GM21367 (cell line): ENCODE measurements around the gene TEX22.
A peak's percentile ranks its signal among the peaks of the same experiment; 100 is the strongest.
"Not testable (repeated sequence)": the region's sequence is repeated elsewhere in the genome, so short reads cannot be mapped to it uniquely, and the experiment has no call there.

Experiments used
- ATAC-seq: cut with Tn5 transposase; IDR thresholded peaks from one replicate; pipeline ENCODE4 v1.9.1; 2021; ENCODE audit not compliant: unreplicated experiment

Gene TEX22, protein sequence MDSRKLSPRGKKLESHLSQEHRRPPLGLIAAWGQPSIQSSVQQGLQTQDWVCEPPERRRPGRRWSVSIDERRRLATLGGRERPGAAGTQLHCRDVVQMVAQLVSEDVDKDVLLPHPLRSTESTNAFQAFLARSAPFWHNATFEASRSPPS

GRCh38 chr14:105398044-105398725 lies at the start of gene TEX22:
Gene TEX22, plus strand, starts transcription at chr14:105398538. Its CDS starts 803 bp downstream, at chr14:105399341.
- peak; percentile 62 for ATAC-seq

DNA sequence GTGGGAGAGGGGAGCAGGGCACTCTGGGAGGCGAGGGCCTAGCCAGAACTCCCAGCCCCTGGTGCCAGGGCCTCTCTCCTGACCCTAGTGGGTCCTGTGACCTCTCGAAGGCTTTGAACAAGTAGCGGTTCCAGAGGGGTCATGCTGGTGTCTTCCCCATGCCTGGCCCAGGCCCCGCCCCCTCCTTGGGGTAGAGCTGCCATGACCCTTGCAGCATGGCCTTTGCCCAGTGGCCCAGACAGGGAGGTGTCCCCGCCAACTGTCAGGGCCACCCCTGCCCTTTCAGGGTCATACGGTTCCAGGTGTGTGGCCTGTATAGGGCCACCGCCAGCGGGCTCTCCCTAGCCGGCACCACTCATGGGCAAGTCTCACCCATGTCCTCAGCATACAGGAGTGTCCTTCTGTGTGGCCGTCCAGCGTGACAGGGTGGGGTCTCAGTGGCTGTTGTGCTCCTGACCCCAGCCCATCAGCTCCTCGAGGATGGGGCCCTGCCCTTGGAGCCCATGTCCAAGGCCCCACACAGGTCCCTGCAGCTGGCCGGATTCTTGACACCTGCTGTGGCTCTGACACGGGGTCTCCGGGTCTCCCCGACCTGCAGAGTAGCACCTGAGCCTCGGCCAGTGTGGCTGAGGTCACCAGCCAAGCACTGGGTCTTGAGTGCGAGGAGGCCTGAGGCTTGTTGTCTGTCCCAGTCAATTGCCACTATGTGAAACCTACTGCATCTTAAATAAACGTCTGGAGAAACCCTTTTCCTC lies 49.2 kb upstream of the TEX22 start:
- no peak for ATAC-seq

DNA sequence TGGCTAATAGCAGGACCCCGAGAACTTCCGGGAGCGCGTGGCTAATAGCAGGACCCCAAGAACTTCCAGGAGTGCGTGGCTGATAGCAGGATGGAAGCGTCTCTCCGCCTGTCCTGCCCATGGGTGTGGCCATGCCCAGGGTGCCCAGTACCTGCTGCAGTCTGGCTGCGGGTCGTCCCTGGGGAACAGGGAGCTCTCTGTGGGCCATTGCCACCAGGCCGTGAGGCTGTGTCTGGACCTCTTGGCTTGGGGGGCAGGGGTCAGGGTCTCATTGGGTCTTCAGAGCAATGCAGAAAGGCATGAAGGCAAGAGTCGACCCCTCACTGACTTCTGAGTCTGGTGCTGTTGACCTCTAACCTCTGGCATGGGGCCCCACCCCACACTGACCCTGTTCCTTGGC lies 48.3 kb upstream of the TEX22 start:
- no peak for ATAC-seq

DNA sequence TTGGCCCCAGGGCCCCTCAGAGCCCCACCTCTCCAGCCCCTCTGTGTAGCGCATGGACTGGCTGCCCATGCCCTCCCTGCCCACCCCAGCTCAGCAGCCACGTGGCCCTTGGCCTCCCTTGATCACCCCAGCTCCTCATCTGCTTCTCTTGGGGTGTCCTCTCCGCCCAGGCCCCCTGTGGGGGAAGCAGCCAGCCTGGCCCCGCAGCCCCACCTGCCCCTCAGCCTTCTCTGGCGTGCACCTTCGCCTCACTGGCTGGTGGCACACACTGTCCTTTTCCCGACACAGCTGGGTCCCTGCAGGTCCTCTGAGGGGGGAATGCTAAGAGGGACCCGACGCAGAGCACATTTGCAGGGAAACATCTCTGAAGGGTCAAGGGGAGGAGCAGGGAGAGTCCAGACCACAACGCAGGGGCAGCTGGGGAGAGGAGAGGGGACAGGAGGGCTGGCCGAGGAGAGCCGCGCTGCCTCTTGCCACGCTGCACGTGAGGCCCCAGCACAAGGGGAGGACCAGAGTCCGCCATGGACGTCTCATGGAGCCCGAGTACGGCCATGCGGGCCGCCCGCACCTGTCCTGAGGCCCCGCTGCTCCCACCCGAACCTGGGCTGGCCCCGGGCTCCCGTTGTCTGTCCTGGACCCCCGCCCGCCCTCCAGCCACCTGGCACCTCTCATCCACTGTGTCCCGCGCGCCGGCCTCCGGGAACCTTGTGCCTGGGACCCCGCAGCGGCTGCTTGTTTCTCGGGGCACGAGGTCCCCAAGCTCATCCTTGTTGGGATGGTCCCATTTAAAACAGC lies 47.7 kb upstream of the TEX22 start:
- no peak for ATAC-seq

DNA sequence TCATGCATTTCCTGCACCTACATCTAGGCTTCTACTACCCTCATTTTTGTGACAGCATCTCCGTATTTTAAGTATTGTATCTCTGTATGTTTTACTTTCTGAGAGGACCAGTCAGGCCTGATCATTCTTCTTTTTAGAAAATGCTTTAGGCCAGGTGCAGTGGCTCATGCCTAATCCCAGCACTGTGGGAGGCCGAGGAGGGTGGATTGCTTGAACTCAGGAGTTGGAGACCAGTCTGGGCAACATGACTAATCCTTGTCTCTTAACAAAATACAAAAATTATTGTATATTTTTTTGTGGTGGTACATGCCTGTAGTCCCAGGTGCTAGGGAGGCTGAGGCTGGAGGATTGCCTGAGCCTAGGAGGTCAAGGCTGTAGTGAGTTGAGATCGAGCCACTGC lies 46.9 kb upstream of the TEX22 start:
- no peak for ATAC-seq

DNA sequence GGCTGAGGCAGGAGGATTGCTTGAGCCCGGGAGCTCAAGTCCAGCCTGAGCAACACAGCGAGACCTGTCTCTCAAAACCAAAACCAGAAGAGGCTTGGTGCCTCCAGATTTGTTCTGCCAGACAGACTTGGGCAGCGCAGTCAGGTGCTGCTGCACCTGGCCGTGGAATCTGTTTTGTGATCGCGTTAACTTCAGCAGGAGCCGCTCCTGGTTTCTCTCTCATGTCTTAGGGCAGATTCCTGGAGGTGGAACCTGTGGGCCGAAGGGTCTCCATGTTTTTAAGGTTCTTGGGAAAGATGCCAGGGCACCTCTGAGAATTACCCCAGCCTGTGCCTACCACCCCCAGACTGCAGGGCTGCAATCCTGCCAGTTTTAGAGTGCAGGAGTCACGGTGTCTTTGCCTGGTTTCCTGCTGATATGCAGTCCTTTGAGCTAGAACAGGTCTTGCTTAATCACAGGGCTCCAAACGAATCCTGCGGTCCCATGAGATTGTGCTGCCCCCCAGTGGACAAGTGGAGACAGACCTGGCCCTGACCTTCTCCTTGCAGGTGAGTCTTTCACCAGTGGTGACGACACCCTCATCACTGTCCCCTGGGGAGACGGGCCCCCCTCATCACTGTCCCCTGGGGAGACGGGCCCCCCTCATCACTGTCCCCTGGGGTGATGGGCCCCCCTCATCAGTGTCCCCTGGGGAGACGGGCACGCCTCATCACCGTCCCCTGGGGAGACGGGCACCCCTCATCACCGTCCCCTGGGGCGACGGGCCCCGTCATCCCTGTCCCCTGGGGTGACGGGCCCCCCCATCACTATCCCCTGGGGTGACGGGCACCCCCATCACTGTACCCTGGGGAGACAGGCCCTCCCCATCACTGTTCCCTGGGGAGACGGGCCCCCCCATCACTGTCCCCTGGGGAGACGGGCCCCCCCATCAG lies 46.2 kb upstream of the TEX22 start:
- ATAC-seq: peak; percentile 58

GRCh38 chr14:105353136-105353535 lies 45.2 kb upstream of the TEX22 start:
- no peak for ATAC-seq

GRCh38 chr14:105354541-105354940 lies 43.8 kb upstream of the TEX22 start:
- no peak for ATAC-seq

- ATAC-seq: no peak
Measured at GRCh38 chr14:105355049-105355575, 43.2 kb upstream of the TEX22 start.

- ATAC-seq: no peak
Measured at GRCh38 chr14:105355850-105356604, 42.3 kb upstream of the TEX22 start.

DNA sequence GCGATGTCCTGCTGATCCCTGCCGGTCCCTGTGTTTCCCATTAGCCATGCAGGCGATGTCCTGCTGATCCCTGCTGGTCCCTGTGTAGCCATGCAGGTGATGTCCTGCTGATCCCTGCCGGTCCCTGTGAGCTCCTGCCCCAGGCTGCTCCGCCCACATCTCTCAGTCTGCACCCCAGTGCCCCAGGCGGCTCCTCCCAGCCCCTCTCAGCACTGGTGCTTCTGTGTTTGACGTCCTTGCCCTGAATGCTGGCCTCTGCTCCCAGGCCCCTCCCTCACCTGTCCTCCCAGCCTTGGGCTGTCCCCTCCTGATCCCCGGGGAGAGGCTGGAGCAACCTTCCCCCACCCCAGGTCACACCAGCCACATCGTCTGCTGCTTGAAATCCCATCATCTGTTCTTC lies 41.4 kb upstream of the TEX22 start:
- ATAC-seq: no peak

GRCh38 chr14:105357626-105358025 lies 40.7 kb upstream of the TEX22 start:
- no peak for ATAC-seq

DNA sequence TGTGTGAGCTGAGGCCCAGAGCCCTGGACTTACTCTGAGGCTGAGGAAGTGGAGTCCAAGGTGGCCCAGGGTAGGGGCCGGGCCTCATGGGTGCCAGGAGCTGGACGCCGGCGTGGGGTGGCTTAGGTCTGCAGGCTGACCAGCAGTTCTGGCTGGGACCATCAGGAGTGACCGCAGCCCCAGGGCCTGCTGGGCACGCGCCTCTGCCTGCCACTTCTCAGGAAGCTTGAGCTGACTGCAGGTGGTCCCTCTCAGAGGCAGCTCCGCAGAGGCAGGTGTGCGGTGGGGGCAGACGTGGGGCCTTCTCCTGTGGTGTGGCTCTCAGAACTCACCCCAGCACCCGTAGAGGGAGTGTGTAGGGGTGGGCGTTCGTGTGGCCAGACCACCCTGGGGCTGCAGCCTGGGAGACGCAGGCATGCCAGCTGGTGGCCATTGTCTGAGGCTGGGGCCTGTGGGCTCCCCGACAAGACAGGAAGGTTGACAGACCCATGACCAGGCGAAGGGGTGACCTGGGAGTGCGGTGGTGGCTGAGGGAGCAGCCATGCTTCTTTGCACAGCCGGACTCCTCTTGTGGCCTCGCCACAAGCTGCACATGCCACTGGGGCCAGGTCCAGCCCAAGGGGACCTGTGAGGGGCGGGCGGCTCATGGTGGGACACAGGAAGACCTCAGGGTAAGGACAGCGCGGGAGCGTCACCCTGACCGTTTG lies 40.0 kb upstream of the TEX22 start:
- no peak for ATAC-seq

DNA sequence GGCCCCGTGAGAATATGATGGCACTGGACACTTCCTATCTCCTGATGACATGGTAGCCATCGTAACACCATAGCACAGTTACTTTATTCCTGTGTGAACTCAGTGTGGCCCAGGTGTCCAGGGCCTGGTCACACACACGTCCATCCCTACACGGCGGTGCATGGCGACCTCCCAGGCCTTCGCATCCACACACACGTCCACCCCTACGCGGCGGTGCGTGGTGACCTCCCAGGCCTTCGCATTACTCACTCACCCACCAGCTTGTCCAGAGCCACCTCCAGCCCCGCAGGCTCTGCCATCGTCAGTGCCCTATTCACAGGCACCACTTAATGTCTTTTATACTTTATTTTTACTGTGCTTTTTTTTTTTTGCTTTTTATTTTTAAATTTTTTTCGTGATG lies 39.4 kb upstream of the TEX22 start:
- ATAC-seq: no peak

- ATAC-seq: not testable (repeated sequence)
Measured at GRCh38 chr14:105361412-105361811, 36.9 kb upstream of the TEX22 start.

DNA sequence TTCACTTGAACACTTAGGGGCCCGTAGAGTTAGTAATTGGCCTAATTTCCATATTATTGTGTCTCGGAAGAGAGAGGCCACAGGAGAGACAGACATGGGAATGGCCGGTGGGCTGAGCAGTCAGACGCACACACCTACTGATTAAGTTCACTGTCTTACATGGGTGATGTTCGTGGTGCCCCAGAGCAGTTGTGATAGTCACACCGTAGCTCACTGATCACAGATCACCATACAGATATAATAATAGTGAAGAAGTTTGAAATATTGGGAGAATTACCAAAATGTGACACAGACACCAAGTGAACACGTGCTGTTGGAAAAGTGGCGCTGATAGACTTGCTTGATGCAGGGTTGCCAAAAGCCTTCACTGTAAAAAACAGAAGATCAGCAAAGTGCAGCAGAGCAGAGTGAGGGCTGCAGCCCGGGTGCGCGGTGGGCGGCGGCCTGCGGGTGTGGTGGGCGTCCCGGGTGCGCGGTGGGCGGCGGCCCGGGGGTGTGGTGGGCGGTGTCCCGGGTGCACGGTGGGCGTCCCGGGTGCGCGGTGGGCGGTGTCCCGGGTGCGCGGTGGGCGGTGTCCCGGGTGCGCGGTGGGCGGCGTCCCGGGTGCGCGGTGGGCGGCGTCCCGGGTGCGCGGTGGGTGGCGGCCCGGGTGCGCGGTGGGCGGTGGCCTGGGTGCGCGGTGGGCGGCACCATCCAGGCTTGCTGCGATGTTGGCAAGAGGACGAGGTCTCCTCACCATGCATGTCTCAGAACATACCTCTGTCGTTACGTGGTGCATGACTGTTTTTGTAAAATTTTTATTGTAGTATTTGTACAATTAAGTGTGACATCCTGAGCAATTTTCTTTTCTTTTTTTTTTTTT lies 34.3 kb upstream of the TEX22 start:
- ATAC-seq: no peak

DNA sequence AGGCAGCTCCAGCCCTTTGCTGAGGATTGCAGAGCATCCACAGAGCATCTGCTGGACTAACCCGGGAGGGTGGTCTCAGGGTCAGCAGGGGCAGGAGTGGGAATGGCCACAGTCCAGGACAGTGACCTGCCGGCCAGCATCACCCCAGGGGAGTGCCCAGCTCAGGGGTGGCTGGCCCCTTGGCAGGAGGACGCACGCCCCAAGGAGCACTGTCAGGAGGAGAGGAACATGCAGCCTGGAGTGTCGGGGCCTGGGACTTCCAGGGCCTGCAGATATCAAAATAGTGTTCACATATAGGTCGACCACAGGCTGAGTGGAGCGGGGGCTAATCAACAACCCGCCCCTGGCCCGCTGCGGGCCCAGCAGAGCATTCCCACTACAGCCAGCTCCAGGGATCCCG lies 33.2 kb upstream of the TEX22 start:
- ATAC-seq: no peak

DNA sequence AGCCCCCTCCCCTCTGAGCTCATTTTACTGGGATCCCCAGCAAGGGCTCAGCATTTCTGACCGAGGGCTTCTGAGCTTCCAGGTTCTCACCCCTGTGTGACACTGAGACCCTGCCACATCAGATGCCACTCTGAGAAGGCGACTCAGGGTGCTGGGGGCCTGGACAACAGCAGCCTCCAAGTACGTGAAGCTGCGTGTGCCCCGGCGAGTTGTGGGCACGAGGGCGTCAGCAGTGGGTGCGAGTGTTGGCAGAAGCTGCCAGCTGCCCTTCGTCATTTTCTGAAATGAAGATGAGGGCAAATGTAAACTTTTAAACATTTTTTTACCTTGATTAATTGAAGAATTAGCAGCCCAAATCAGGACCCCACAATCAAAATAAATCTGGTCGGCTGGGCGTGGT lies 32.7 kb upstream of the TEX22 start:
- no peak for ATAC-seq
